ENCODE results near the gene KMT5C. TPM values are rescaled to one million over a fixed set of nuclear protein-coding genes. Genes with fewer than 3 reads are reported as not detected.

The KMT5C gene
- total RNA-seq, 3 donors from 2014 or later (not counting 1 experiment from before 2014, with no cell fraction given) = 44.5 to 147 (median 46.8) TPM

- DNase-seq (no peak), ATAC-seq (no peak)
- H3K9me3 ChIP-seq (ENCODE audit: control insufficient read depth, insufficient read depth, low read length) = no peaks in the 10 kb centered on the region
- H3K27ac Mint-ChIP-seq = no peak overlapping the region
- H3K9me3 Mint-ChIP-seq = no peaks in the 10 kb centered on the region
- H3K4me1 ChIP-seq (ENCODE audit: control insufficient read depth, insufficient read depth, low read length) = peaks cover 15% of the 10 kb centered on the region
- H3K36me3 ChIP-seq (ENCODE audit: control insufficient read depth, insufficient read depth, low read length) = no peaks in the 10 kb centered on the region
- 93% methylated on average over 17 of the region's 17 CpGs for WGBS (ENCODE audit: insufficient coverage)
- no peak for TF ChIP-seq CTCF (IDR thresholded peaks at IDR 0.05)
- H3K36me3 Mint-ChIP-seq = no peaks in the 10 kb centered on the region
- H3K4me3 ChIP-seq (ENCODE audit: low read length) = no peak overlapping the region
- no peaks in the 10 kb centered on the region for H3K27me3 ChIP-seq (ENCODE audit: control insufficient read depth, insufficient read depth, low read length)
- intact Hi-C loops (cut with micrococcal nuclease) = no loop called here
- peaks cover 0 to 12% of the 10 kb centered on the region in 2 donors for H3K4me1 Mint-ChIP-seq
- no peak overlapping the region for H3K27ac ChIP-seq (ENCODE audit: low read length)
- H3K4me3 Mint-ChIP-seq = no peak overlapping the region
- no peaks in the 10 kb centered on the region for H3K27me3 Mint-ChIP-seq (ENCODE audit: low read depth in 2 of 2)
Observed at GRCh38 chr19:55305983-55306562, 33.6 kb upstream of the KMT5C start.

GRCh38 chr19:55306712-55307111 lies 33.0 kb upstream of the KMT5C start:
- Histone ChIP-seq H3K27me3 (ENCODE audit: control insufficient read depth, insufficient read depth, low read length) (no peaks in the 10 kb centered on the region), H3K4me3 (ENCODE audit: low read length) (no peak overlapping the region), H3K27ac (ENCODE audit: low read length) (no peak overlapping the region), H3K4me1 (ENCODE audit: control insufficient read depth, insufficient read depth, low read length) (peaks cover 8% of the 10 kb centered on the region), H3K9me3 (ENCODE audit: control insufficient read depth, insufficient read depth, low read length) (no peaks in the 10 kb centered on the region), H3K36me3 (ENCODE audit: control insufficient read depth, insufficient read depth, low read length) (no peaks in the 10 kb centered on the region)
- Mint-ChIP-seq H3K36me3 (no peaks in the 10 kb centered on the region), H3K9me3 (no peaks in the 10 kb centered on the region), H3K27me3 (ENCODE audit: low read depth in 2 of 2) (no peaks in the 10 kb centered on the region), H3K4me1 (peaks cover 0 to 6% of the 10 kb centered on the region in 2 donors), H3K4me3 (no peak overlapping the region), H3K27ac (no peak overlapping the region)
- intact Hi-C loops (cut with micrococcal nuclease) = no loop called here
- 87% methylated on average over 3 of the region's 3 CpGs for WGBS (ENCODE audit: insufficient coverage)
- ATAC-seq (no peak), DNase-seq (no peak)
- no peak for TF ChIP-seq CTCF (IDR thresholded peaks at IDR 0.05)

- Mint-ChIP-seq H3K4me3 (no peak overlapping the region), H3K9me3 (no peaks in the 10 kb centered on the region), H3K27me3 (ENCODE audit: low read depth in 2 of 2) (no peaks in the 10 kb centered on the region), H3K36me3 (no peaks in the 10 kb centered on the region), H3K27ac (no peak overlapping the region), H3K4me1 (no peaks in the 10 kb centered on the region)
- H3K27me3 ChIP-seq (ENCODE audit: control insufficient read depth, insufficient read depth, low read length) = no peaks in the 10 kb centered on the region
- no peak for TF ChIP-seq CTCF (IDR thresholded peaks at IDR 0.05)
- no peaks in the 10 kb centered on the region for H3K9me3 ChIP-seq (ENCODE audit: control insufficient read depth, insufficient read depth, low read length)
- 92% methylated on average over 10 of the region's 11 CpGs for WGBS (ENCODE audit: insufficient coverage)
- intact Hi-C loops (cut with micrococcal nuclease) = no loop called here
- no peaks in the 10 kb centered on the region for H3K4me1 ChIP-seq (ENCODE audit: control insufficient read depth, insufficient read depth, low read length)
- H3K27ac ChIP-seq (ENCODE audit: low read length) = no peak overlapping the region
- no peak overlapping the region for H3K4me3 ChIP-seq (ENCODE audit: low read length)
- DNase-seq = no peak
- ATAC-seq = no peak
- H3K36me3 ChIP-seq (ENCODE audit: control insufficient read depth, insufficient read depth, low read length) = no peaks in the 10 kb centered on the region
Observed at GRCh38 chr19:55308281-55308680, 31.4 kb upstream of the KMT5C start.

- TF ChIP-seq CTCF (IDR thresholded peaks at IDR 0.05) = no peak
- no peaks in the 10 kb centered on the region for H3K9me3 ChIP-seq (ENCODE audit: control insufficient read depth, insufficient read depth, low read length)
- Mint-ChIP-seq H3K4me3 (no peak overlapping the region), H3K36me3 (no peaks in the 10 kb centered on the region), H3K9me3 (no peaks in the 10 kb centered on the region), H3K4me1 (no peaks in the 10 kb centered on the region), H3K27ac (no peak overlapping the region), H3K27me3 (ENCODE audit: low read depth in 2 of 2) (no peaks in the 10 kb centered on the region)
- intact Hi-C loops (cut with micrococcal nuclease) = no loop called here
- no peak overlapping the region for H3K4me3 ChIP-seq (ENCODE audit: low read length)
- no peaks in the 10 kb centered on the region for H3K4me1 ChIP-seq (ENCODE audit: control insufficient read depth, insufficient read depth, low read length)
- no peaks in the 10 kb centered on the region for H3K36me3 ChIP-seq (ENCODE audit: control insufficient read depth, insufficient read depth, low read length)
- H3K27me3 ChIP-seq (ENCODE audit: control insufficient read depth, insufficient read depth, low read length) = no peaks in the 10 kb centered on the region
- 91% methylated on average over 5 of the region's 5 CpGs for WGBS (ENCODE audit: insufficient coverage)
- H3K27ac ChIP-seq (ENCODE audit: low read length) = no peak overlapping the region
- ATAC-seq = no peak
- DNase-seq = no peak
Observed at GRCh38 chr19:55309448-55309847, 30.2 kb upstream of the KMT5C start.

Data from natural killer cell (primary cell).